ENCODE data around the gene MRPL27.
A peak's percentile ranks its signal among the peaks of the same experiment; 100 is the strongest.

The MRPL27 gene

GRCh38 chr17:50381260-50381815 is 8.4 kb upstream of the MRPL27 start:
- TF ChIP-seq REST (IDR thresholded peaks at IDR 0.05; ENCODE audit: insufficient replicate concordance, low read depth) (no peak), POLR2AphosphoS5 (IDR thresholded peaks at IDR 0.05; ENCODE audit: low read depth) (no peak)
- no peak for DNase-seq (ENCODE audit: low read depth in 1 of 2, low spot score in 1 of 2)
- no peaks in the 10 kb centered on the region for H3K27me3 ChIP-seq (ENCODE audit: insufficient read depth, poor library complexity, severe bottlenecking)
- no peak overlapping the region for H3K4me3 ChIP-seq (replicated peaks; ENCODE audit: insufficient read depth, low read length)
- no peak overlapping the region for H3K27ac ChIP-seq (replicated peaks)

- TF ChIP-seq POLR2AphosphoS5 (IDR thresholded peaks at IDR 0.05; ENCODE audit: low read depth) (peak; percentile 55), GABPA (IDR thresholded peaks at IDR 0.05; ENCODE audit: low read depth) (no peak), REST (IDR thresholded peaks at IDR 0.05; ENCODE audit: insufficient replicate concordance, low read depth) (no peak)
- no peak overlapping the region for H3K27ac ChIP-seq (replicated peaks)
- no peak for DNase-seq (ENCODE audit: low read depth in 1 of 2, low spot score in 1 of 2)
Measured at GRCh38 chr17:50380369-50381259, 7.6 kb upstream of the MRPL27 start.

GRCh38 chr17:50379351-50380132 is 6.6 kb upstream of the MRPL27 start:
- DNase-seq (ENCODE audit: low read depth in 1 of 2, low spot score in 1 of 2), result no peak
- Histone ChIP-seq H3K27me3 (ENCODE audit: insufficient read depth, poor library complexity, severe bottlenecking) (no peaks in the 10 kb centered on the region), H3K4me3 (replicated peaks; ENCODE audit: insufficient read depth, low read length) (no peak overlapping the region), H3K27ac (replicated peaks) (no peak overlapping the region)
- TF ChIP-seq REST (IDR thresholded peaks at IDR 0.05; ENCODE audit: insufficient replicate concordance, low read depth) (no peak), POLR2AphosphoS5 (IDR thresholded peaks at IDR 0.05; ENCODE audit: low read depth) (no peak), SPI1 (IDR thresholded peaks at IDR 0.05; ENCODE audit: borderline replicate concordance, low read depth) (no peak), GABPA (IDR thresholded peaks at IDR 0.05; ENCODE audit: low read depth) (no peak), CTCF (IDR thresholded peaks at IDR 0.05; ENCODE audit: insufficient read depth, low read length) (no peak)

More at GRCh38 chr17:50380369-50381259, 7.6 kb upstream of the MRPL27 start:
- no peak overlapping the region for H3K4me3 ChIP-seq (replicated peaks; ENCODE audit: insufficient read depth, low read length)
- no peaks in the 10 kb centered on the region for H3K27me3 ChIP-seq (ENCODE audit: insufficient read depth, poor library complexity, severe bottlenecking)
